GM21526 (cell line): ENCODE data around the gene GLRX5.

Experiments used
- ATAC-seq: cut with Tn5 transposase; IDR thresholded peaks from one replicate; pipeline ENCODE4 v1.9.1; 2021; ENCODE audit warnings: moderate library complexity; ENCODE audit not compliant: unreplicated experiment, low FRiP score

GLRX5 gene

DNA sequence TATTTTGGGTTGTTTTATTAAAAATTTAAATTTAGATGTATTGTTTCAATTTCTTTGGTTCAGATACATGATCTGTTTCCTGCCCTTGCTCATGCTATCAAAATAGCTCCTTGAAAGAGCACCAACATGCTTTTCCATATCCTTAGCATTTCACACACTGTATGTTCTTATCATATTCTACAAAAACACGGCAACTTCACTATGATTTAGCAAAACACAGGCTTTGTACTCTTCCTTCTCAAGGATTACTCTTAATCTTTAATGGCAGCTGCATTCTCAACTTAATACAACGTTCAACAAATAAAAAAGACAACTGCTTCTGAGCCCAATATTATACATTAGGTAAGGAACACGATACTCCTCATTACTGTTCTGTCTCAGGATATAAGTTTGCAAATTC lies 2.9 kb upstream of the GLRX5 start:
- no peak for ATAC-seq

DNA sequence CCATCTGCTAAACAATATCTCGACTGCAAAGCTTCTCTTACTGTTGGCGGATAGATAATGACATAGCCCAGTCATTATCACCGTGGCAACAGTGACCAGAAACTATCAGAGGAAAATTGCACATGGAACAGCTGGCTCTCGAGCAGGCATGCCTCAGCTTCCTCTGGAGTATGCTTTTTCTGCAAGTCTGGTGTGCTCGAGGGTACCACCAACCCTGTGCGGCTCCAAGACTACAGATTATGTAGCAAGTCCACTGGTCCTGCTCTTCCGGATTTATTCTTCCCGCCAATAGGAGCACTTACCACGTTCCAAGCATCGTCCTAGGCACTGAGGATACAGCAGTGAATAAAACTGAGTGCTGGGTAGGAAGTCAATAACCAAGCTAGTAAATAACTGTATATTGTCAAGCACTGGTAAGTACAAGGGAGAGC lies 1.4 kb upstream of the GLRX5 start:
- no peak for ATAC-seq

DNA sequence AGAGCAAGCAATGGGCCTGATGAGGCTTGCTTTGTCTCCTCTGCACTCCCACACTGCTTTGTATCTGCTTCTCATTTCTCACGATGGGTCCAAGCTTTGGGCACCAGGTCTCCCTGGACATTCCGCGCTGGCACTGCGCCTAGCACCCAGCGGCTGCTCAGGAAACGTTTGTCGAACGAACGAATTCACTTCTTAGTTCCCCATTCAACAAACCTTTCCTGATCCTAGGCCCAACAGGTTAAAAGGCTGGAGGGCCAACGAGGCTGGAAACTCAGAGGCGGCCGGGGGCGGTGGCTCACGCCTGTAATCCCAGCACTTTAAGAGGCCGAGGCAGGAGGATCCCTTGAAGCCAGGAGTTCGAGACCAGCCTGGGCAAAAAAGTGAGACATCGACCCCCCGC lies 1.0 kb upstream of the GLRX5 start:
- no peak for ATAC-seq

DNA sequence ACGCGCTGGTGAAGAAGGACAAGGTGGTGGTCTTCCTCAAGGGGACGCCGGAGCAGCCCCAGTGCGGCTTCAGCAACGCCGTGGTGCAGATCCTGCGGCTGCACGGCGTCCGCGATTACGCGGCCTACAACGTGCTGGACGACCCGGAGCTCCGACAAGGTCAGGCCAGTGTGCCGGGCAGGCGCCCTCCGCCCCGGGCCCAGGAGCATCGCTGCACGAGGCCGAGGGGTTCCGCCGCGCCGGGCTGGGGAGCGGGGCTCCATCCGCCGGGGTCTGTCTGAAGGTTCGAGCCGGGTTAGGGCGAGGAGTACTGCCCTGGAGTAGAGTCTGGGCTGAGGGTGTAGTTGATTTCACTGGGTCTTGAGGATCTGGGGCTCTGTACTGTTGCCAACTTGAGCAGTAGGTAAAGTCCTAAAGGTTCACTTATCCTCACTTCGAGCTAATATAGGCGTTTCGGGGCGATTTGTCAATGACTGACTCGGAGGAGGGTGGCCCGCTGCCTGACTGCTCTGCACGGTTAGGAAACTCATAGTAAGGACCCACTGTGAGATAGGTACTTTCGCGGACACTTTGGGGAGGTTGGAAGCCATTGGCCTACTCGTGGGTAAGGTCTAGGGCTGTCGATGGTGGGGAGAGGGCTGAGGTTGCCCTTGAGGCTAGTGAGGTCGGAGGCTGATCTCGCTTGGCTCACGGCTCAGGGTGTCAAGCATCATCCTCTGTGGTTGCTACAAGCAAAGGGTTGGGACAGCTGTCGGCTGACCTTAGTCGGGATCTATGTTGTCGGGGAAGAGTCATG lies 574 bp downstream of the GLRX5 start:
- ATAC-seq, result peak; percentile 1

DNA sequence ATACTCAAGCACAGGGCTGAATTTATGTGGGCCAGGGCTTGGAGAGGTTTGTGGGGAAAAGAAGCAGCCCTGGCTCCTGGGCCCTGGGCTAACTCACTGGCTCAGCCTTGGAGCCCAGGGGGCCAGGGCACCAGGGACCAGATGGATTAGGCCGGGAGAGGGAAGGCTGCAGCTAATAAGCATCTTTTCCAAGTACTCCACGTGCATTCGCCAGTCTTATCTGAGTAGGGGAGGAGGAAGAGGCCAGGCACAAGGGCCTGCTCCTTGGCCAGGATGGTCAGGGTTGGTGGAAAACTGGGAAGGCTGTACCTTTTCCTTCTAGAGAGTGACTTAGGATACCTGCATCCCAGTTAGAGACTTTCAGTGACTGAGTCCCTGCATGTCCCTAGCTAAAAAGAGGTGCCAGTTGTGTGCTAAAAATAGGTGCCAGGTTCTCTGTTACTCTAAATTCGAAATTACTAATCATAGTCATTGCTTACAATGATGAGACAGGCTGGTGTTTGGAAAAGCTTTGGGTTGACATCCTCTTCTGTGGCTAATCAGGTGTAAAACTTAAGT lies 1.3 kb downstream of the GLRX5 start:
- no peak for ATAC-seq

DNA sequence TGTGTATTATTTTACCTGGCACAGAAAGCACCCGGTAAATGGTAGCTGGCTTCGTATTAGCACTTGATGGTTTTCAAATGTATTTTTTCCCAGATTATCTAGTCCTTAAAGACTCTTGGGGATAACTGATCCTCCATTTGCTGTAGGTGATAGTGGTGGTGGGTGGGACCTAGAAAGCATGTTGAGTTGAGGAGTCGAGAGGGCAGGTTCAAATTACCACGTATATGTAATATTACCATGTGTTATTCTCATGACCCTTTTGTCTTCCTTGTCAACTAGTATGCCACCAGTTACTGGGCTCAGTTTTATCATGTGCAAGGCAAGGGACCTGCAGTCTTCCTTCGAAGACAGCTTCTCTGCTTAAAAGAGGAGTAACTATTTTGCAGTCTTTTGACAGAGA lies 1.8 kb downstream of the GLRX5 start:
- ATAC-seq, result no peak

DNA sequence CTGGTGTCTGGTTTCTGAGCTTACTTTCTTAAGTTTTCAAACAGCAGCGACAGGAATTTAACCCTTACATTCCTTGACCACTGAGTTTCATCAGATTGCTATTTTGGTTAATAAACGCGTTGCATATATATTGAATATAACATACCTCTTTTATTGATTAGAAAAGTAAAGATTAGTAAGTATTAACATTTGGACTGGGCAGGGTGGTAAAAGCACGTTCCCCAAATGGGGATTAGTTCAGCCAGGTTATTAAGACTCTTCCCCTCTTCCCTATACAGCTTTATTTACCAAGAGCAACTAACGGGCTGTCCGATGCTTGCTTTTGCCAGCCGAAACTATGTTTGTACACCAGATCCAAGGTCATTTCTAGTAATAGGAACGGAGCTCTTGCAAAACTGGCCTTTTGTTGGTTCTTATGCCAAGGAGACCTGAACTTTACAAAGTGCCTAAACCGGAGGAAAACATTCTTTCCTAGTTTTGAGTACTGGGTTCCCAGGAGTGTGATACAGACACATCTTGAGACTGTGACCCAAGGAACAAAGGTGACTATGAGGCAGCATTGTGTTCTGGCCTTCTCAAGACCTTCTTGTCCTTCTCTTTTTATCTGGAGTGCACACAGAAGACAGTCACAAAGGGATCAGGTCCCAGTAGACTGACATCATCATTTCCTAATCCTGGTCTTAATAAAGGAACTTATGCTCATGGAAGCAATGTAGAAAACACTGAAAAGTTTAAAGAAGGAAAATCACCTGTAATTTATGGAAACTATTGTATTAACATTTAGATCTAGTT lies 2.6 kb downstream of the GLRX5 start:
- ATAC-seq, result no peak

DNA sequence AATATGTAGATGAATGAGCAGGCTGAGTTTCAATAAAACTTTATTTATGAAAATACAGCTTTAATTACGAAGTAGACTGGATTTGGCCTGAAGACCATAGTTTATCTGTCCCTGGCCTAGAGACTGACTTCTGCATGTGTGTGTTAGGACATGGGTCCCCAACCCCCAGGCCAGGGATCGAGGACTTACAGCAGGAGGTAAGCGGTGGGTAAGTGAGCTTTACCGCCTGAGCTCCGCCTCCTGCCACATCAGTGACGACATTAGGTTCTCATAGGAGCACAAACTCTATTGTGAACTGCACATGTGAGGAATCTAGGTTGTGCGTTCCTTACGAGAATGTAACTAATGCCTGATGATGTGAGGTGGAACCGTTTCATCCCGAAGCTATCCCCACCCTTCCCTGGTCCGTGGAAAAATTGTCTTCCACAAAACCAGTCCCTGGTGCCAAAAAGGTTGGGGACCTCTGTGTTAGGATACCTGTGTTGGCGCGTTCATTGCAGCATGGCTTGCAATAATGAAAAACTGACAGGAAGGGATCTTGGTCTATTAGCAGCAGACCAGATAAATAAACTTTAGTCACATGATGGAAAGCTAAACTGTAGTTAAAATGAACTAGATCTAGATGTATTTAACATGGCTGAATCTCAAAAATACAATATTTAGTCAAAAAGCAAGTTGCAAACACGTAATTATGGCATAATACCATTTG lies 4.1 kb downstream of the GLRX5 start:
- ATAC-seq, result no peak

DNA sequence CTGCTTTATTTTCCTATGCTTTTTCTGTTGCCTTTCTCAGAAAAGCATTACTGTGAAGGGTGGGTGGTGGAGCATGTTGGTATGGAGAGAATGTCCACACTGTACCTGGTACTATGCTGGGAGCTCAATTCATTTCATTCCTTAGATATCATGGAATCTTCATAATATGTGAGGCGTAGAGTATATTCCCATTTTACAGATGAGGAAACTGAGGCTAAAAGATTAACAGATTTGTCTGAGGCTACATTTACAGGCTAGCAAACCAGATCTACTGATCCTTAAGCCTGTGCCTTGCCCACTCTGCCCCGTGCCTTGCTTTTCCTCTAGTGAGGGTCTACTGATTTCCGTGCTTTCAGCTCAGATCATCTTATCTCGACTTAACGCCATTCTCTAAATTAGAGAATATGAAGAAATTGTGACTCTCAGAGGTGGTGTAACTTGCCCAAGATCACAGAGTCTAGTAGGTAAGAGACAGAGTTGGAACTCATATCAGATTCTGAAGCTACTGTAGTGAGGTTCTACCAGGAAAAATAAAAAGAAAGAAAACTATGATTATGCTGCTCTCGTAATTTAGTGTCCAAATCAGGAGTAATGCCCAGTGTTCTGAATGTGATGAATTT lies 5.5 kb downstream of the GLRX5 start:
- no peak for ATAC-seq

DNA sequence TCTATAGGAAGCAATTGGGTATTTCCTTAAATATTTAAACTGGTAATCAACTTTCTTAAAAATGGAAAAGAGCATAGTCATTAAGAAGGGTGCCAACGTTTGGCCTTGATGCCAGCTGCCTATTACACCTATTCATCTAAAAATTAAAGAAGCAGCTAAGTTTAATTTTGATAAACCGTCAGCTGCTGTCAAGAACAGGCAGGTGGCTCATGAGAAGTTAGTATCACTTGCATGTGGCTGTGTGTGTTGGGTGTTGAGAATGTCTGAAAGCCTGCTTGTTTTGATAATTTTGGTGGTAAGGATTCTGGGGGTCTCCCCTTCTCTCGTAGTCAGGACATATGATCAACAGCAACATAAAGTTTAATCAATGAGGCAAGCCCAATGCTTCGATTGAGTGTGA lies 6.5 kb downstream of the GLRX5 start:
- no peak for ATAC-seq

DNA sequence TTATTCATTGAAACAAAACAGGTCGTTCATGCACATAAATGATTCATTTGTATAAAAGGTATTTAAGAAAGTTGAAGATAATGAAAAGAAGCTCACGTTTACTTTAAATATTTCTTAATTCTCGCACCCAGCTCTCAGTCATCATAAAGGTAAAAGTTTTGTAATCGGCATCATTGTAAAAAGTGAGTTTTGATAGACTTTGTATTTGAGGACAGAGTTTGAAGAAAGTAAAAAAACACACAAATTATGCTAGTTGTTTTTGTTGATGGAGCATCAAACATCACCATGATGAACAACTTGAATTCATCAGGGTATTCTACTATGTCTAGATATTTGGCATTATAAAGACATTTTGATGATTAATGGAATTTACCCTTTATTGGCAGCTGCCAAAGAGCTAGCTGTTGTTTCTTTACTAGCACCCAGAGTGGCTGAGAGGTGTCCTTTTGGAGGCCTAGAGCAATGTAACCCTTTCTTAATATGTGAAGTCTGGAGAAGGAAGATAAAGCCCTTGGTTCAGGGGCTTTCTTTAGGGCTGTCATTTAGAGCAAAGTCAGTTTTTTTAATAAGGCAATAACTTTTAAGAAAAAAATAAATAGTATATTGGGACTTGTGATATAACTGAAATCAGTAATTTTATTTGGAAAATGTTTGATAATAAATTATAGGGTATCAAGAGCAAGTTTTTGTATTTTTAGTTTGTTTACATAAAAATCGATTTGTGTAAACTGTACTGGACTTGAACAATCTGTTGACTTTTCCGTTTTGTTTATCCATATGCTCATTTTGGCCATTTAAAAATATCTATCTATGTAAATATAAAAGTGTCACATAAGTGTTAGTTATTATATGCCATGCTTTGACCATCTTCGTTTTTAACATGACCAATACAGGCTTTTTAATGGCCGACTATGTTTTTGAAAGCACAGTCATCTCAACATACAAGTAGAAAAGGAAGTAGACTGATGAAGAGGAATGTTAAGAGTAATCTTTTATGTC lies 7.4 kb downstream of the GLRX5 start:
- ATAC-seq, result no peak

DNA sequence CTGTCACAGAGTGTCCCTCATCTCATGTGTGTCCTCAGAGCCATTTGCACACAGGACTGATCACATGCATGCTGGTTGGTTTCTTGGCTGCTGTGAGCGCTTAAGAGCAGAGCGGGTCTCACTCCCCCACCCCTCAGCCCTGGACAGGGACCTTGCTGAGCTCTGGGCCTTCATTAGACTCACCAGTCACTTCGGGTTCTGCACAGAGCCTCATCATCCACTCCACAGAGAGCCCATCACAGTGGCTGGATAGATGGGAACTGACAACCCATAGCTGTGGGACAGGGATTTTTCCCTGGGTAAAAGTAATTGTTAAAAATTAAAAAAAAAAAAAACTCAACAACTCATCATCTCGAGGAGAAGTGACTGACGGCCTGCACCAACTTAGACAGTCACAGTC lies 8.2 kb downstream of the GLRX5 start:
- no peak for ATAC-seq

DNA sequence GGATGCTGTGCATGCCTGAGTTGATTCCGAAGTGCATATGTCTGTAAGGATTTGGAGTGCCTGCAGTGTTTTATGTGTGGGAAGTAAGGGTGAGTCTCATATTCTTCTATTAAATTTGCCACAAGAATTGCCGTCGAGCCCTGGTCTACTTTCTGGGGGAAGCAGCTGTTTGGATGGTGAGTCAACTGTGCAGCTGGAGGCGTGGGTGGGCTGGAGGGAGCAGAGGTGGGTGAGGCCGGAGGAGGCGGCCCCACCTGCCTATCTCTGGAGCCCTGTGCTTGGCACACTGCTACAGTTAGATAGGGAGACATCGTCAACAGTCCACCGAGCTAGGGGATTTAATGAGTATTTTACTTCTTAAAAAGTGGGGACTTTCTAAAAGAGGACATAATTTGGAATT lies 9.7 kb downstream of the GLRX5 start:
- ATAC-seq, result no peak

DNA sequence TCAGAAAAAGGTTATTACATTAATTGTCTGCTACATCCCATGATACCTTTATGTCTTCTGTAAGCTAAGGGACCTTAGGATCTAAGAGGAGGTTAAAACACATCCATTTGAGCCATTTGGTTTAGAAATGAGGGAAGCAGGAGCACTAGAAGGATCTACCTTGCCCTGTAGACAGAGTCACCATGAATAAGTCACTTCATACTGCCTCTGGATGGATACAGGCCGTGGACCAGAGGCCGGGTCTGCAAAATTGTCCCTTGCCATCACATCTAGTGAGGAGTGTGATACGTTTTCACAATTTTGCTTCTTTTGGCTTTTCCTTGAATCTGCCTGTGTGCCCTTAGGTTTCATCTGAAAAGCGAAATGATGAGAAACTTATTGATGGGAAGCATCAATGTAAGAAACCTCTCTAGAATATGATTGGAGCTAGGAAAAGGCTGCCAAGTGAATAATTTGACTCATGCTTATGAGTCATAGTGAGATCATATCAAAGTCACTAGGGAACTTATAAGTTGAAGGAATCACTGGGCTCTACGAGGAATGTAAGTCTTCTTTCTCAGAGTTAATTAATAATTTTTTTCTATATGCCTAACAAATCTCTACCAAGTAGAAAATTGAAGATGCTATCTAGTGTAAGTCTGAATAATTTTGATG lies 10.8 kb downstream of the GLRX5 start:
- no peak for ATAC-seq

DNA sequence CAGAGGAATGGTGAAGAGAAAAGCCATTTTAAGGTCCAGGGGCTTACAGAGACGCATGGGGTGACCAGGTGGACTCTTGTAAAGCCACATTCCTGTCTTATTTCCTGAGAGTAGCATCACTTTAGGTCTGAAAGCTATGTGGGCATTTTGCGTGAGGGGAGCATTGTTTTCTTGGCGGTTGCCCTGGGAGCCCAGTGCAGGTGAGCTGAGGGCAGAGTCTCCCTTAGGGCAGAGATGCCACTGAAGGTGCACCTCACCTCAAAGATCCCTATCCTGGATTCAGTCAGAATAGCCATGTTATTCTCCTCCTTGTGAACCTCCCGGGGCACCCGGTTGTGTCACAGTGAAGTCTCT lies 12.4 kb downstream of the GLRX5 start:
- no peak for ATAC-seq

DNA sequence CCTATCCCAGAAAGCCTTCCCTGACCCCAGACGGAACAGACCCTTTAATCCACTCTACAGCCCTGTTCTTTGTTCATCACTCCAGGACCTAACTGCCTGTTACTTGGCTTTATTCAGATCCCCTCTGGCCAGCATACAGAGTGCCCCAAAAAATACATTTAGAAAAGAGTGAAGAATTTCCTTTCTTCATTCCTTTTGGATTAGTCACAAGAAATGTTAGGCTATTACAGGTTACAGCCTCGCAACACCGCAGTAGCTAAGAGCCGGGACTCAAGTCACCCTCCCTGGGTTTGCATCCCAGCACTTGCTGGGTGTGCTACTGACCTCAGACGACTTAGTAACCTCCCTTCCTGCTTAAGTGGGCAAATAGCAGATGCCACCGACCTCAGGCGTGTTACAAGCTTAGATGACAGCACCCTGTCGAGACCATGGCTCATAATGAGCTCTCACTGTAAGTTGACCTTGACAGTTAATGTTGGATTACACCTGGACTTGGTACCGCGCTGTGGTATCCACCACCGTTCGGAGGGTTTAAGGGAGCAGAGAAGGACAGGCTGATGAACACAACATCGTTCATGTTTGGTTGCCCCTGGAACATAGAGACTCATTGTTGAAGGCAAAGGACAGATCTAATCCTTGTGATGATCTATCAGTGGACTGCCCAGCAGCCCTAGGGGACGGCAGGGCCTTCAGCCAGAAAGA lies 12.9 kb downstream of the GLRX5 start:
- no peak for ATAC-seq

DNA sequence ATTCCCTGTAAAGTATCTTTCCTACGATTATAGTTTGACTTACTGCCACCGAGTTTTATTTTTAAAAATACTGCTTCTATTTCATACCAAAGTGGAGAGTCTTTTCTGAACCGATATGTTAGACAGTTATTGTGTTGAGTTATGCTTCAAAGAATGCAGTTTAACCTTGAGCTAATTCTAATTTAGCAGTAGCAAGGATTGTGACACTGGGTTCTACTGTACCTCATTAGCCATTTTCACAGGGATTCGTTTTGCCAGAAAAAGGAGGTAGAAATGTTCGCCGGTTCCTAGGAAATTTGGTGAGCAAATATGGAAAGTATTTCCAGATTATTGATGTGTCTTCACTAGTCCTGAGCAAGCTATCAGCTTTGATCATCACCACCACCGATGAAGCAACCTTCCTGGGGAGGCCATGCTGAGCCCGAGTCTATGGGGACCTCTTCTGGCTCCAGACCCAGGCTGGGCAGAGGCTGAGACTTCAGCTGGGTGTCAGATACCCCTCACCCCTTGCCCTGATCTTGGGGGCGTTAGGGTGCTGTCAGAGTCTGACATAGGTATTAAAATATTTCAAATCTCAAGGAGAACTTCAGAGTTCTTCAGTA lies 13.6 kb downstream of the GLRX5 start:
- ATAC-seq, result no peak
